Stimulated activated CD4-positive, alpha-beta T cell treated with anti-CD3 and anti-CD28 coated beads, Interleukin-15, amount 100 ng/mL, for 48 hours (primary cell): ENCODE results near the gene CD93.

Source experiments
- DNase-seq, 2 donors: peaks; one replicate each; pipeline ENCODE4 v3.0.0-alpha.2; 2020; ENCODE audit warnings: low read depth in 2 of 2

The CD93 gene, protein sequence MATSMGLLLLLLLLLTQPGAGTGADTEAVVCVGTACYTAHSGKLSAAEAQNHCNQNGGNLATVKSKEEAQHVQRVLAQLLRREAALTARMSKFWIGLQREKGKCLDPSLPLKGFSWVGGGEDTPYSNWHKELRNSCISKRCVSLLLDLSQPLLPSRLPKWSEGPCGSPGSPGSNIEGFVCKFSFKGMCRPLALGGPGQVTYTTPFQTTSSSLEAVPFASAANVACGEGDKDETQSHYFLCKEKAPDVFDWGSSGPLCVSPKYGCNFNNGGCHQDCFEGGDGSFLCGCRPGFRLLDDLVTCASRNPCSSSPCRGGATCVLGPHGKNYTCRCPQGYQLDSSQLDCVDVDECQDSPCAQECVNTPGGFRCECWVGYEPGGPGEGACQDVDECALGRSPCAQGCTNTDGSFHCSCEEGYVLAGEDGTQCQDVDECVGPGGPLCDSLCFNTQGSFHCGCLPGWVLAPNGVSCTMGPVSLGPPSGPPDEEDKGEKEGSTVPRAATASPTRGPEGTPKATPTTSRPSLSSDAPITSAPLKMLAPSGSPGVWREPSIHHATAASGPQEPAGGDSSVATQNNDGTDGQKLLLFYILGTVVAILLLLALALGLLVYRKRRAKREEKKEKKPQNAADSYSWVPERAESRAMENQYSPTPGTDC

DNA sequence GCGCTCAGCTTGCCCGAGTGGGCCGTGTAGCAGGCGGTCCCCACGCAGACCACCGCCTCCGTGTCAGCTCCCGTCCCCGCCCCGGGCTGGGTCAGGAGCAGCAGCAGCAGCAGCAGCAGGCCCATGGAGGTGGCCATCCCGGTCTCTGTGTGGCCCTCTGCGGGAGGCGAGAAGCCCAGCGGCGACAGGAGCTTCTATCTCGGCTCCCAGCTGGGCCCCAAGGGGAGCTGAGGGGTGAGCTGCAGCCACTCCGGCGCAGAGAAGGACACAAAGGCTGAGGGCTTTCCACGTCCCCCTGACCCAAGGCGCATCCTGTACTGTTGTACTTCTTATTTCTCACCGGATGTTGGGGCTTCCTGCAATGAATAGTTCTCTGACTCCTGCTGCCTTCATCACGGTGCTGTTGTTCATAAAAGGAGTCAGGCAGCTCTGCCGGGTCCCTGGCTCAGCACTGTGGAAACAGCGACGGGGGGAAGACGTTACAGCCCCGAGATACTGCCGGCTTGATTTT is at the start of gene CD93:
Gene CD93, minus strand, starts transcription at position 269 of the 511 bp plus-strand sequence. Its CDS starts 132 bp downstream, at position 137.
- peak in 1 of 2 donors; percentile 26 for DNase-seq

GRCh38 chr20:23133560-23133998 is 47.5 kb upstream of the CD93 start:
- no peak for DNase-seq

- DNase-seq = no peak
Measured at GRCh38 chr20:23132930-23133559, 46.9 kb upstream of the CD93 start.

- no peak for DNase-seq
Measured at GRCh38 chr20:23132293-23132929, 46.3 kb upstream of the CD93 start.

DNA sequence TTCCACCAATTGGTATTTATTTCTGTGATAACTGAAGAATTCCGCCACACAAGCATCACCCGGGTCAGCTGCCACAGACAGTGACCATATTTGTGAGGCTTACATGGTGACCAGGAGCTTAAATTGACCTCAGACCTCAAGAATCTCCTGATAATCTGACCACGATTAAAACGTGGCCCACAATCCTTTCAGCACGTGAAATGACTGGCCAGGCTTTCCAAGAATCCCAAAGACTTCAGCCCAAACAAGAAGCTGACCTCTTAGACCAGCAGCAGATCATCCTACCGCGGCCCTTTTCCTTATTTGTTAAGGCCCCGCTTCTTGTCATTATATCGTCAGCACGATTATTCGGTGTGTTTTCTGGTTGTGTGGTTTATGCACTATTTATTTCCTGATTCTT is 45.6 kb upstream of the CD93 start:
- DNase-seq = no peak

- no peak for DNase-seq
Measured at GRCh38 chr20:23130622-23131140, 44.6 kb upstream of the CD93 start.

- no peak for DNase-seq
Measured at GRCh38 chr20:23129891-23130621, 43.9 kb upstream of the CD93 start.

GRCh38 chr20:23129266-23129665 is 43.1 kb upstream of the CD93 start:
- DNase-seq = no peak

GRCh38 chr20:23128461-23129125 is 42.5 kb upstream of the CD93 start:
- no peak for DNase-seq

- no peak for DNase-seq
Measured at GRCh38 chr20:23127506-23128279, 41.6 kb upstream of the CD93 start.

DNA sequence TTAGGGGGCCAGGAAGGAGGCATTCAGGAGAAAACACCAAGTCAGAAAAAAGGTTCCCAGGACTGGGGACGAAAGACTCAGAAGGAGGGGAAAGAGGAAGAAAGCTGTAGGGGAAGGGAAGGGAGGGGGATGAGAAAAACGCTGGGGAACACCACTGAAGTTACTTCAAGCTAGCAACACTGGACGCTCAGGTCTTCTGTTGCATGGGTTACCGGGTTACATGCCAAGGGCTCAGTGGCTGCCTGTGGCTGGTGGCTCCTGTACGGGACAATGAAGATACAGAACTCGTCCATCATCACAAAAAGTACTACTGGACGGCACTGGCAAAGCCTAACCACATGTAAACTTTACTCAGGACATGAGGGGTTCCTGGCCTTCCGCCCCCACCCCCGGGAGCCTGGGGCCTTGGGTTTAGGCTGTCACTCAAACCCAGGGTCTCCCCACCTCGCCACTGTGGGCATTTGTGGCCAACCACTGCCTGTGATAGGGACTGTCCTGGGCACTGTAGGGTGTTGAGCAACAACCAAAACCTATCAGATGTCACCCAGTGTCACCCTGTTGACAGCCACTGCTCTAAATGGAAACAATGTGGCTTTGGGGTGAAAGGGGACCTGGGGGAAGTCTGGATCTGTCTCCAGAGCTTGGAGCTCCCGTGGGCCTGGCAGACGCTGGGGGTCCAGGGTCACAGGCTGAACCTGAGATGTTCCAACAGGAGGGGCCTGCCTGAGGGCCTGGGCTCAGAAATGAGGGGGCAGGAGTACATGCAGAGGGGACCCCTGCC is 40.3 kb upstream of the CD93 start:
- DNase-seq = no peak

DNA sequence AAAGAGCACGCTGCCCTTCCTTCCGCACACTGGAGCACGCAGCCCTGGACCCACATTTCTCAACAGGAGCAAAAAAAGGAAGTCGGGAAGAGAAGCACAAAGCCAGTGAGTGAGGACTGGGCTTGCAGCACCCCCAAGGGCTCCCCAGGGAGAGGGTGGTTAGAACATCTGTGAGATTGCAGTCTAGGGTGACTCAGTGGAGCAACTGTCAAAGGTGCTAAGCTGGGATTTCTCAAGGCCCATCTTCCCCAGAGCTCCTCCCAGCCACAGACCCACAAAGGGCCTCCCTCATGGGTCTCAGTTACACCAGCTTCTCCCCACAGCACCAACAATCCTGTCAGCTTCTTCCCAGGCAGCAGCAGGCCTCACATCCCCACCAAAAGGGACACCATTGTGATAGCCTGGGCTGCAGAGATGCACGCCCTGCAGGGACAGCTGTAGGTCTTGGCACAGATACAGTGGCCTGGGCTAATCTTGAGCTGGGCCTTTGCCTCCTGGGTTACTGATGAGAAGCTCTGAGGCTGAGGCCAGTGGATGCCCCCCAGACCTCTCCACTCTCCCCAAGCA is 39.6 kb upstream of the CD93 start:
- no peak for DNase-seq

GRCh38 chr20:23125159-23125558 is 39.0 kb upstream of the CD93 start:
- no peak for DNase-seq

DNA sequence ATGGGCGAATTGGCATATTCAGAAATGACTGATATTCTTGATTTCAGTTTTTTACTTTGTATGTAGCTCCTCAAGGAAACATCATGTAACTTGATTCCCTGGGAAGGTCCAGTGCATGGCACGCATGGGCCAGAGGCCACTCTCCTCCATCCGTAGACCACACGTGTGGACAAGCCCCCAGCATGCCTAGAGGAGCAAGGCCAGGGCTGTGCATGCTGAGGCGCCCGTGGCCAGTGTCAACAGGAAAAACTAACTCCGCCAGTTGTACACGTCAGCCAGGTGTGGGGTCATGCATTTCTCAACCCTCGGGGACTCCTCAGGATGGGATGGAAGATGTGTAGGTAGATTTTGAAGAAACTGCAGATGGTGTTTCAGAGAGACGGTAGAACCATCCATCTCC is 37.8 kb upstream of the CD93 start:
- DNase-seq = no peak

- DNase-seq = no peak
Measured at GRCh38 chr20:23122796-23123655, 36.9 kb upstream of the CD93 start.

GRCh38 chr20:23122321-23122720 is 36.2 kb upstream of the CD93 start:
- DNase-seq = no peak

DNA sequence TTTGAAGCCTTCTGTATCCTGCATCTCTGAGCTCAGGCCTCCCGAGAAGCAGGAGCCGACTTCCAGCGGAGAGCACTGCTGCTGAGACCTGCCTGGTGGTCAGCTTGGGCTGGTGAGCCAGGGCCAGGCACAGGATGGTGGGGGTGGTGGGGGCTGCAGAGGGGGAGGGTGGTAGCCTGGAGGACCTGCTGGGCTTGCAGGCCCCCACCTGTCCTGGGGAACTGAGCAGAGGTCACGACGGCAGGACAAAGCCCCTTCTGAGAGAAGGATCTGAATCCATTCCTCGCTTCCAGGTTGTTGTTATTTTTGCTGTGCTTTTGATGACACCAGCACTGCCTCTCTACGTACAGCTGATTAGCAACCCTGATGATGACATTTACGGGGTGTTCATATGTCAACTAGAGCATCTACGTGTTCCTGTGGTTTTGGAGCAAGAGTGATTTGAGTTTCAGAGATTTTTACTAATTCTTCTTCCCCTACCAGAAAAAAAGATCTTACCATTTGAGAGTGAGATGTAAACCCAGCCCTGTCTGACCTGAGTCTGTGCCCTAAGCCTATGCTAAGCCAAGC is 35.7 kb upstream of the CD93 start:
- DNase-seq = no peak
